ENCODE results near the gene PLPP1. TPM values are rescaled to one million over a fixed set of nuclear protein-coding genes. Genes with fewer than 3 reads are reported as not detected.

PLPP1 gene
- 10.5 TPM for total RNA-seq (2021; ENCODE audit: unreplicated experiment)
- polyA plus RNA-seq (2012): 8.6 and 10.8 TPM in 2 replicates
- percentile 59 among the genes with signal in this experiment for Bru-seq, nascent RNA
- BruChase-seq, experiment 1, labeled RNA remaining after a 6-hour chase: percentile 43 among the genes with signal in this experiment
- percentile 54 among the genes with signal in this experiment for BruChase-seq, experiment 2, labeled RNA remaining after a 2-hour chase
- long read RNA-seq, transcript PLPP1-202 (6 exons, 1,597 nt): major isoform, 15 of 18 reads
- long read RNA-seq, partial matches to known transcripts: 1 of 18 reads
- long read RNA-seq, other reads (novel, unspliced or antisense): 1 of 18 reads

- H3K36me3 ChIP-seq (ENCODE audit: control insufficient read depth in 1 of 2, insufficient read depth in 2 of 2, low read length in 2 of 2): no peaks in the 10 kb centered on the region
- H2AFZ ChIP-seq (ENCODE audit: low read depth, low read length, poor library complexity, severe bottlenecking): peak within 1 kb of the TSS; percentile 86
- no TSS peak for BruUV-seq (replicated peaks)
- H3K9me2 ChIP-seq (ENCODE audit: insufficient read depth): no peaks in the 10 kb centered on the region
- peak; percentile 56 for DNase-seq (ENCODE audit: low read depth, low spot score)
- RAD21 ChIA-PET (ENCODE audit: low non-redundant PET in 1 of 2, low total read pairs in 2 of 2, uncharacterized antibody in 2 of 2, unreplicated experiment in 2 of 2): no interaction called here
- POLR2A ChIA-PET: no interaction called here
- peak within 1 kb of the TSS; percentile 82 for H3K27ac ChIP-seq (ENCODE audit: low read depth, low read length)
- peak within 1 kb of the TSS; percentile 70 for H3K9ac ChIP-seq (ENCODE audit: low read length)
- intact Hi-C loops (cut with micrococcal nuclease): no loop called here
- CTCF ChIA-PET: no interaction called here
- no peaks in the 10 kb centered on the region for H4K20me1 ChIP-seq (ENCODE audit: insufficient read depth)
- peaks cover 10 to 19% of the 10 kb centered on the region in 2 experiments for H3K4me1 ChIP-seq (ENCODE audit: control insufficient read depth in 1 of 2, insufficient read depth in 2 of 2, low read length in 2 of 2)
- TF ChIP-seq POLR2AphosphoS5 (IDR thresholded peaks at IDR 0.05; ENCODE audit: low read depth, low read length) (peak; percentile 60; the same call in 1 of the 2 replicates), TCF7L2 (IDR thresholded peaks at IDR 0.05; ENCODE audit: borderline replicate concordance, extremely low read depth, insufficient read depth, insufficient read length) (peak; percentile 19), JUND (IDR thresholded peaks at IDR 0.05) (no peak), SP1 (IDR thresholded peaks at IDR 0.05; ENCODE audit: low read depth) (peak; percentile 56; the same call in 1 of the 2 replicates), ZNF274 (IDR thresholded peaks at IDR 0.05; ENCODE audit: low read depth, low read length) (no peak), EGR1 (IDR thresholded peaks at IDR 0.05; ENCODE audit: low read depth) (peak; percentile 69), YY1 (IDR thresholded peaks at IDR 0.05; ENCODE audit: extremely low read depth, insufficient replicate concordance, low read depth, low read length) (peak; percentile 78), MAX (IDR thresholded peaks at IDR 0.05) (peak; percentile 87), SIN3A (IDR thresholded peaks at IDR 0.05; ENCODE audit: low read depth) (peak; percentile 48; the same call in 1 of the 2 replicates), ZFX (IDR thresholded peaks at IDR 0.05) (peak; percentile 59), POLR2A (IDR thresholded peaks at IDR 0.05; ENCODE audit: borderline replicate concordance, extremely low read depth, insufficient read depth, insufficient read length) (peak; percentile 35), ATF3 (IDR thresholded peaks at IDR 0.05) (no peak)
- H3K79me2 ChIP-seq (ENCODE audit: insufficient read depth, low read length): peaks cover 3% of the 10 kb centered on the region; the same call in 1 of the 2 replicates
- H3K27me3 ChIP-seq (ENCODE audit: insufficient read depth, low read length): no peaks in the 10 kb centered on the region
- H3K4me3 ChIP-seq (replicated peaks in 1 of 2; ENCODE audit: low read depth in 1 of 2, low read length in 2 of 2): peak within 1 kb of the TSS; percentile 60 to 78
- ATAC-seq: peak; percentile 87
- no peaks in the 10 kb centered on the region for H3K9me3 ChIP-seq (ENCODE audit: control insufficient read depth in 1 of 2, insufficient read depth in 1 of 2, low read depth in 1 of 2, low read length in 2 of 2)
- peak within 1 kb of the TSS; percentile 97 for H3K4me2 ChIP-seq (ENCODE audit: low read length)
Measured at GRCh38 chr5:55534436-55535198, at the start of gene PLPP1. TSS of gene PLPP1 (minus strand) at chr5:55534964. CDS start at chr5:55534629, 335 bp downstream.

Data from HCT116 (cell line).